HK-2 (cell line): Measurements from ENCODE around the gene H6PD.

Experiments
- DNase-seq: peaks from one replicate; pipeline ENCODE4 v3.0.0-alpha.2; 2018; ENCODE audit not compliant: unreplicated experiment

The H6PD gene

GRCh38 chr1:9207715-9208114 lies 26.9 kb upstream of the H6PD start:
- DNase-seq, result no peak

- no peak for DNase-seq
These were observed 23.2 kb upstream of the H6PD start for GRCh38 chr1:9211291-9211811.

GRCh38 chr1:9212735-9213134 lies 21.8 kb upstream of the H6PD start:
- no peak for DNase-seq

- no peak for DNase-seq
These were observed 20.6 kb upstream of the H6PD start for GRCh38 chr1:9213956-9214355.

DNA sequence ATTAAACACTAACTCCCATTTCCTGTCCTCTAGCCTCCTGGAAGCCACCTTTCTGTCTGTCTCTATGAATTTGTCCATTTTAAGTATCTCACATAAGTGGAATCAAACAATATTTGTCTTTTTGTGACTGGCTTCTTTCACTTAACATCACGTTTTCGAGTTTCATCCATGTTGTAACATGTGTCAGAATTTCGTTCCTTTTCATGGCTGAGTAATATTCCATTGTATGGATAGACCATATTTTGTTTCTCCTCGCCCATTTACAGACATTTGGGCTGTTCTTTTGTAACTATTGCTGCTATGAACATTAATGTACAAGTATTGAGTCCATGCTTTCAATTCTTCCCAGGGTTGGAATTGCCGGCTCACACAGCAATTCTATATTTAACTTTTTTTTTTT lies 15.7 kb upstream of the H6PD start:
- DNase-seq, result no peak

DNA sequence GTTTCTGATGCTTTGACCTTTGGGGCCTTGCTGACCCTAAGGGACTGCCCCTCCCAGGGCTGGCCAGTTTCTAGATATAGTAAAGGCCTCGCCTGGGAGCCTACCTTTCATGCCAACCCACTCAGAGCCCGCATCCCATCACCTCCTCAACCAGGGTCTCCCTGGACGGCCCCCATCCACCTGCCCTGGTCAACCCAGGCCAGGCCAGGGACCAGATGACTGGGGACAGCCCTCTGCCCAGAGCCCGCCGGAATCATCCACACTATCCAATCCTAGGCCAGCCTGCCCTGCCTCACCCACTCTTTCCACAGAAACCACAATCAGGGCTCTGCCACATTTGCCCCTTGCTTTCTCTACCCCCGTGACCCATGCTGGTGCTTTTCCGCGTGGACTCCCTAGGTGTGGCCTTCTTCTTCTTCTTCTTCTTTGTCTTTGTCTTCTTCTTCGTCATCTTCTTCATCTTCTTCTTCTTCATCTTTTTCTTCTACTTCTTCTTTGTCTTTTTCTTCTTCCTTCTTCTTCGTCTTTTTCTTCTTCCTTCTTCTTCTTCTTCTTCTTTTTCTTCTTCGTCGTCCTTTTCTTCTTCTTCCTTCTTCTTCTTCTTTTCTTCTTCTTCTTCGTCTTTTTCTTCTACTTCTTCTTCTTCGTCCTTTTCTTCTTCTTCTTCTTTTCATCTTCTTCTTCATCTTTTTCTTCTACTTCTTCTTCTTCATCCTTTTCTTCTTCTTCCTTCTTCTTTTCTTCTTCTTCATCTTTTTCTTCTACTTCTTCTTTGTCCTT lies 11.5 kb upstream of the H6PD start:
- no peak for DNase-seq

DNA sequence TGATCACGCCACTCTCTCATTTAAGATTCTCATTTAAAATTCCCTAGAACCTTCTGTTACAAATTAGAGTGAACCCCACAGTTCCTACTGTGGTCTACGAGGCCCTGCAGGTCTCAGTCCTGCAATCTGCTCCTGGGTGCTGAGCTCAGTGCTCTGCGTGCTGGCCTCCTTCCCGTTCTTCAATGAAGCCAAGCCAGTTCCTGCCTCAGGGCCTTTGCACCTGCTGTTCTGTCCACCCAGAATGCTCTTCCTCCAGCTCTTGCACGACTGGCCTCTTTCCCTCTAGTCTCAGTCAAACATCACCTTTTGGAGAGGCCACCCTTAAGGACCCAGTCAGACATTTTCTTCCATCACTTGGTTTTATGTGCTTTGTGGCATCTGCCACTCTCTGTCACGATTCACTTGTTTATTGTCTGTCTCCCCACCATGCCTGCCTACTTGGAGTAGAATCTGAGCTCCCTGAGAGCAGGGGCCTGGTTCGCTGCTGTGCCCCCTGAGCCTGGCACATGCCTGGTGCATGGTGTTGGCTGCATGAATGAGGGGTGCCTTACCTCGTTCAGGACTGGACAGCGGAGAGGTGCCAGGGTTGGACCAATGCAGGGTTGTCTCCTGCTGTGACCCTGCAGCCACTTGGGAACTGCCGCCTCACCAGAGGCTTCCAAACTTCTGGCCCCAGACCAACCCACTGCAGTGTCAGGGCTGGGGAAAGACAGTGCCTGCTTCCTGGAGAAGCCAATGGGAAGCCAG lies 9.7 kb upstream of the H6PD start:
- no peak for DNase-seq

DNA sequence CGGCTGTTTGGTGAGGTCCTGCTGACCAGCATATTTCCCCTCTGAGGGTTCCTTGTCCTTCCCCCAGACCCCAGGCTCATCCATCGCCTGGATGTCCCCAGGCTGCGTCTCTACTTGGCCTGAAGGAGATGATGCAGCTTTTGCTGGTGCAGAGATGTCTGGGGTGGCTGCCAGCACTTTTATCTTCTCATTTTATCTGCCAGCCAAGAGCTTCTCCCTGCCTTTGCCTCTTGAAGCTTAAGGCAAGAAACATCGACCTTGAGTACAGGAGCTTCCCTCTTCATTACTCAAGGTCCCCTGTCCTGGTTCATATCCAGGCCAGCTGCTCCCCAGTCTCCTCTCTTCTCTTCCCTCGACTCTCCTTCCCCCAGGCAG lies 9.2 kb upstream of the H6PD start:
- no peak for DNase-seq

DNA sequence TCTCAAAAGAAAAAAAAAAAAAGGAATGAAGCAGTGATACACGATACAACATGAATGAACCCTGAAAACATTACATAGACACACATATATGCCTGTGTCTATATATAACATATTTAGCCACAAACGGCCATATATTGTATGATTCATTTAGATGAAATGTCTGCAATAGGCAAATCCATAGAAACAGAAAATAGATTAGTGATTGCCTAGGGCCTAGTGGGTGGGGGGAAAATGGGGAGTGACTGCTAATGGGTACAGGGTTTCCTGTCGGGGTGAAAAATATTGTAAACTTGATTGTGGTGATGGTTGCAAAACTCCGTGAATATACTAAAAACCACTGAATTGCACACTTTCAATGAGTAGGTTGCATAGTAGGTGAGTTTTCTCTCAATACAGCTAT lies 6.0 kb upstream of the H6PD start:
- DNase-seq, result no peak

GRCh38 chr1:9229549-9229948 lies 5.0 kb upstream of the H6PD start:
- no peak for DNase-seq

GRCh38 chr1:9230869-9231533 lies 3.6 kb upstream of the H6PD start:
- DNase-seq, result no peak

DNA sequence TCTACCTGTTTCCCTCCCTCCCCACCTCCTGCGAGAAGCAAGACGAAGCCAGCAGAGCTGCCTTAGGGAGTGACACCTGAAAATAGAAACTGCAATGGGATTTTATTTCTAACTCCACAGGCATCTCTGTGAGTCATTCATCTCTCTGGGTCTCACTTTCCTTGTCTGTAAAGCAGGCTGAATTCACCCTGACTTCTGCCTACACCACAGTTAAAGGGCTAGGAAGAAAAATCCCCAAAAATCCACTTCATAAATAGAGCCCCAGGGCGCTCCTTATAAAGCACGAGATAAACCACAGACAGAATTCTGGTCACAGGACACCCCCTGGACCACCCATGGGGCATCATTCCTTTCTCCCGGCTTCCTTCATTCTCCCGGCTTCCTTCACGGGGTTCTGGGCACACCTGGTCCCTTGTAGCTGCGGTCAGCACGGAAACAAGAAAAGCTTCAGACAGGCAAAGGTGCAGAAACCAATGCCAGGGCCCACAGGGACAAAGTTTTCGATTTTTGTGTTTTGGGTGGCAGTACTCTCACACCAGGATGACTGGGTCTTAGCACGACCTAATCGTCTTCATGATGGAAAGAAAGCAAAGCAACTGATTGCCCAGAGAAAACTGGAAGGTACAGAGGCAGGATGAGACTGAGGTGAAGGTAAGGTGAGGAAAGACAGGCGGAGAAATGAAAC lies 2.8 kb upstream of the H6PD start:
- no peak for DNase-seq

GRCh38 chr1:9233241-9233941 lies 1.2 kb upstream of the H6PD start:
- DNase-seq, result no peak

GRCh38 chr1:9233942-9234222 lies 692 bp upstream of the H6PD start:
- DNase-seq, result no peak

DNA sequence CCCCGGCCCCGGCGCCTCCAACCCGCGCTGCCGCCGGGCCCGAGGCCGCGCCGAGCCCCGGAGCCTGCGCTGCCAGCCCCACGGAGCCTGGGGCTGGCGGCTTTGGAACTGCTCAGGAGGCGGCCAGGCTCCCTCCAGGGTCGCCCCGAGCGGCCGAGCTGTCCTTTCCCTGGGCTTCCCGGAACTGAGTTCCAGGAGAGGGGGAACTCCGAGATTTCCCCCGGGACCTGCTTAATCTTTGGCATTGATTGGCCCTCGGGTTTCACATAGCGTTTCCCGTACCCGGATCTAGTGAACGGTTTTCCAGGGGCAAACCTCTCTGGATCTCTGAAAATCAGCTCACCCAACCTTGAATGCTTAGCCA lies 504 bp downstream of the H6PD start:
- peak; percentile 61 for DNase-seq

DNA sequence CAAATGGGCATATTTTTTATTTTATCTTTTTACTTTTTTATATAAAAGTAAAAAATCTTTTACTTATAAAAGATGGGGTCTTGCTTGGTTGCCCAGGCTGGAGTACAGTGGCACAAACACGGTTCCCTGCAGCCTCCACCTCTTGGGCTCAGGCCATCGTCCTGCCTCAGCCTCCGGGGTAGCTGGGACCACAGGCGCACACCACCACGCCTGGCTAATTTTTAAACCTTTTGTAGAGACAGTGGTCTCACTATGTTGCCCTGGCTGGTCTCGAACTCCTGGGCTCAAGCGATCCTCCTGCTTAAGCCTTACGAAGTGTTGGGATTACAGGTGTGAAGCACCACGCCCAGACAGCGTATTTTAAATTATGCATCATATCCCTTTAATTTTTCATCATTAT lies 986 bp downstream of the H6PD start:
- no peak for DNase-seq

GRCh38 chr1:9238134-9238533 lies 3.6 kb downstream of the H6PD start:
- DNase-seq, result no peak

- no peak for DNase-seq
These were observed 4.0 kb downstream of the H6PD start for GRCh38 chr1:9238550-9238949.

GRCh38 chr1:9239622-9240401 lies 5.2 kb downstream of the H6PD start:
- peak; percentile 22 for DNase-seq

DNA sequence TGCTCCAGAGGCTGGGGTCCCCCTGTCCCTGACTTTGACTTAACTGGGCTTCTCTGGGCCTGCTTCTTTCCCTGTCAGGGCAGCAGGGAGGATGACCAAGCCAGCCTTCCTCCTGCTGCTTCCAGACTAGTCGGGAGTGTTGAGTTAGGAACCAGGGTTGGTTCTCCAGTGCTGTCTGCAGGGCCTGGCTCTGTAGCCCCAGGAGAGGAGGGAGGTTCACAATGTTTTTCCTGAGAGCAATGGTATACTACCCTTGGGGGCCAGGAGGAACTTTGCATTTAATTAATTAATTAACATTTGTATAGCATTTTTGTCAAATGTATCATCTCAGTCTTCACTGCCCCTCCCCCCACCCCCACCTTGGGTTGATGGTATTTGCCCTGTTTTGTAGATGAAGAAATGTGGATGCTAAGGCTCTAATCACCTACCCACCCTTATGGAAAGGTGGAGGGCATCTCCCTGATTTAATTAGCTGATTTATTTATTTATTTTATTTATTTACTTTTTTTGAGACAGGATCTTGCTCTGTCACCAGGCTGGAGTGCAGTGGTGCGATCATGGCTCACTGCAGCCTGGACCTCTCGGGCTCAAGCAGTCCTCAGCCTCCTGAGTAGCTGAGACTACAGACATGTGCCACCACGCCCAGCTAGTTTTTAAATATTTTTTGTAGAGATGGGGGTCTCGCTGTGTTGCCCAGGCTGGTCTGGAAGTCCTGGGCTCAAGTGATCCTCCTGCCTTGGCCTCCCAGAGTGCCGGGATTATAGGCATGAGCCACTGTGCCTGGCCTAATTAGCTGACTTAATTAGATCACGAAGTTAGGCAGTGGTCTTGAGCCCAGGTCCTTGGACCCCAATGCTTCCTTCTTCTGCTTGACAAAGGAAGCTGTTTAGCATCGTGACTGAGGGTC lies 6.6 kb downstream of the H6PD start:
- DNase-seq, result no peak
